T-cell (primary cell): Measurements from ENCODE around the gene SLC39A11. TPM values are rescaled to one million over a fixed set of nuclear protein-coding genes. Genes with fewer than 3 reads are reported as not detected.

ENCODE experiments used
- ATAC-seq, 4 experiments: fragments of 200-7000 bp in 3 of 4; fragments of 150-1000 bp in 1 of 4; cut with Tn5 transposase; replicated peaks in 1 of 4; 1 replicate in 3 of 4; 2 replicates in 1 of 4; pipeline ENCODE4 v1.10.0; 2021; ENCODE audit warnings: moderate library complexity in 3 of 4, mild to moderate bottlenecking in 2 of 4, moderate number of reproducible peaks in 1 of 4
- CTCF ChIA-PET, 2 donors: fragments of 300-600 bp; sonication (Branson Sonifier 250); formaldehyde crosslinking; loops; one replicate each; lab custom pipeline; 2022; ENCODE audit warnings: antibody characterized with exemption in 2 of 2; lab: Charles Lee
- POLR2A ChIA-PET, 2 donors: fragments of 300-600 bp; sonication (Branson Sonifier 250); formaldehyde crosslinking; loops; one replicate each; lab custom pipeline; 2022; ENCODE audit warnings: antibody characterized with exemption in 2 of 2; lab: Charles Lee
- DNase-seq, 35 experiments: peaks; one replicate each; pipeline versions ENCODE4 v3.0.0 to v3.0.0-alpha.2; 2013 to 2023
- H3K27ac ChIP-seq: one replicate; pipeline ENCODE4 v1.5.1; 2013; ENCODE audit warnings: low read length
- H3K27me3 ChIP-seq, 2 experiments: replicated peaks in 1 of 2; 1 replicate in 1 of 2; 2 replicates in 1 of 2; pipeline versions ENCODE4 v1.6.1 to v1.7.0; 2013; ENCODE audit warnings: low read length in 1 of 2, mixed read lengths in 1 of 2; ENCODE audit not compliant: control insufficient read depth in 2 of 2, insufficient read depth in 2 of 2; ENCODE audit errors: extremely low read depth in 1 of 2
- H3K36me3 ChIP-seq, 2 donors: 1 replicate in 1 of 2; 2 replicates in 1 of 2; pipeline versions ENCODE4 v1.6.1 to v1.7.0; 2013; ENCODE audit warnings: low read length in 1 of 2; ENCODE audit not compliant: control insufficient read depth in 2 of 2, insufficient read depth in 1 of 2; ENCODE audit errors: extremely low read depth in 1 of 2
- H3K4me1 ChIP-seq, 2 experiments: 1 replicate in 1 of 2; 2 replicates in 1 of 2; pipeline versions ENCODE4 v1.6.1 to v1.7.0; 2013; ENCODE audit warnings: low read length in 2 of 2, mixed read lengths in 1 of 2; ENCODE audit not compliant: insufficient read depth in 2 of 2, control insufficient read depth in 1 of 2; ENCODE audit errors: extremely low read depth in 1 of 2
- H3K4me3 ChIP-seq, 2 donors: 1 replicate in 1 of 2; 2 replicates in 1 of 2; pipeline versions ENCODE4 v1.5.1 to v1.7.0; 2013; ENCODE audit warnings: mild to moderate bottlenecking in 2 of 2, low read length in 1 of 2, moderate library complexity in 1 of 2; ENCODE audit not compliant: control insufficient read depth in 1 of 2; ENCODE audit errors: extremely low read depth in 1 of 2
- H3K9me3 ChIP-seq: 2 replicates; pipeline ENCODE4 v1.7.0; 2013
- H3K27ac Mint-ChIP-seq, 2 donors: one replicate each; pipeline ENCODE4 v1.8.0; 2020 to 2021; ENCODE audit warnings: mild to moderate bottlenecking in 2 of 2, mixed read lengths in 2 of 2
- H3K27me3 Mint-ChIP-seq, 2 donors: one replicate each; pipeline ENCODE4 v1.8.0; 2021 to 2022; ENCODE audit warnings: mixed read lengths in 2 of 2
- H3K36me3 Mint-ChIP-seq: one replicate; pipeline ENCODE4 v1.8.0; 2021; ENCODE audit warnings: mixed read lengths
- H3K4me1 Mint-ChIP-seq, 3 donors: one replicate each; pipeline ENCODE4 v1.8.0; 2020 to 2022; ENCODE audit warnings: mixed read lengths in 3 of 3, mild to moderate bottlenecking in 1 of 3
- H3K4me3 Mint-ChIP-seq, 3 donors: one replicate each; pipeline ENCODE4 v1.8.0; 2020 to 2022; ENCODE audit warnings: mild to moderate bottlenecking in 3 of 3, mixed read lengths in 3 of 3, moderate library complexity in 3 of 3
- H3K9me3 Mint-ChIP-seq, 3 donors: one replicate each; pipeline ENCODE4 v1.8.0; 2020 to 2022; ENCODE audit warnings: mixed read lengths in 3 of 3
- WGBS: methylation state at CpG from one replicate; pipeline ENCODE4 v1.1.5; 2013; ENCODE audit warnings: missing lambda C conversion rate; ENCODE audit not compliant: insufficient coverage; 5-methylcytosine and 5-hydroxymethylcytosine counted together
- total RNA-seq, 35 experiments: library from RNA in 6 of 35; stranded (reverse) in 6 of 35; fragments of 120-200 nt in 1 of 35; gene quantifications; one replicate each; pipeline versions ENCODE4 v1.2.1 to v1.2.4 and lab custom pipeline; 2013 to 2026

Gene SLC39A11
- total RNA-seq, 5 donors from 2014 or later (not counting 1 experiment from before 2014, with no cell fraction given): 18.6 to 27.1 (median 23.4) TPM

GRCh38 chr17:72972263-72972951 lies 120.1 kb downstream of the SLC39A11 start:
- Mint-ChIP-seq H3K4me1 (peaks cover 0 to 16% (median 9%) of the 10 kb centered on the region in 3 donors), H3K36me3 (peaks cover 7% of the 10 kb centered on the region), H3K27ac (no peak overlapping the region), H3K4me3 (no peak overlapping the region), H3K27me3 (no peaks in the 10 kb centered on the region), H3K9me3 (no peaks in the 10 kb centered on the region)
- peaks cover 0 to 3% of the 10 kb centered on the region in 2 donors for H3K36me3 ChIP-seq
- ChIA-PET POLR2A (no interaction called here), CTCF (interaction anchor here in 1 of 2 donors (0.6 kb wide), 1 partner anchor 13 kb away, joined by 3 read pairs; no protein-coding TSS in a partner anchor)
- no peaks in the 10 kb centered on the region for H3K27me3 ChIP-seq
- DNase-seq (no peak), ATAC-seq (no peak)
- H3K27ac ChIP-seq: no peak overlapping the region
- H3K9me3 ChIP-seq: no peaks in the 10 kb centered on the region
- no peak overlapping the region for H3K4me3 ChIP-seq
- WGBS: 95% methylated on average over 3 of the region's 9 CpGs
- no peaks in the 10 kb centered on the region for H3K4me1 ChIP-seq

GRCh38 chr17:72971226-72971880 lies 121.1 kb downstream of the SLC39A11 start:
- H3K4me3 Mint-ChIP-seq: no peak overlapping the region
- H3K4me3 ChIP-seq: no peak overlapping the region
- ChIA-PET CTCF (no interaction called here), POLR2A (no interaction called here)
- no peaks in the 10 kb centered on the region for H3K27me3 ChIP-seq
- no peak overlapping the region for H3K27ac ChIP-seq
- peaks cover 0 to 16% (median 4%) of the 10 kb centered on the region in 3 donors for H3K4me1 Mint-ChIP-seq
- ATAC-seq (no peak), DNase-seq (no peak)
- no peaks in the 10 kb centered on the region for H3K9me3 ChIP-seq
- H3K9me3 Mint-ChIP-seq: no peaks in the 10 kb centered on the region
- H3K27ac Mint-ChIP-seq: no peak overlapping the region
- no peaks in the 10 kb centered on the region for H3K4me1 ChIP-seq
- 91% methylated on average over 6 of the region's 11 CpGs for WGBS
- H3K36me3 Mint-ChIP-seq: peaks cover 6% of the 10 kb centered on the region
- H3K27me3 Mint-ChIP-seq: no peaks in the 10 kb centered on the region
- H3K36me3 ChIP-seq: peaks cover 0 to 3% of the 10 kb centered on the region in 2 donors

- 94% methylated on average over 6 of the region's 10 CpGs for WGBS
Measured at GRCh38 chr17:72970797-72971196, 121.7 kb downstream of the SLC39A11 start.

GRCh38 chr17:72970246-72970645 lies 122.2 kb downstream of the SLC39A11 start:
- H3K36me3 Mint-ChIP-seq: peaks cover 5% of the 10 kb centered on the region
- H3K27me3 Mint-ChIP-seq: no peaks in the 10 kb centered on the region
- ChIA-PET CTCF (no interaction called here), POLR2A (no interaction called here)
- Histone ChIP-seq H3K27me3 (no peaks in the 10 kb centered on the region), H3K4me3 (no peak overlapping the region), H3K27ac (no peak overlapping the region), H3K36me3 (peaks cover 0 to 3% of the 10 kb centered on the region in 2 donors), H3K9me3 (no peaks in the 10 kb centered on the region), H3K4me1 (no peaks in the 10 kb centered on the region)
- DNase-seq (no peak), ATAC-seq (no peak)
- peaks cover 0 to 16% (median 4%) of the 10 kb centered on the region in 3 donors for H3K4me1 Mint-ChIP-seq
- no peak overlapping the region for H3K4me3 Mint-ChIP-seq
- 86% methylated on average over 1 of the region's 5 CpGs for WGBS
- H3K27ac Mint-ChIP-seq: no peak overlapping the region
- no peaks in the 10 kb centered on the region for H3K9me3 Mint-ChIP-seq

More at GRCh38 chr17:72970797-72971196, 121.7 kb downstream of the SLC39A11 start:
- no peak overlapping the region for H3K27ac ChIP-seq
- no peak overlapping the region for H3K4me3 ChIP-seq
- Mint-ChIP-seq H3K27me3 (no peaks in the 10 kb centered on the region), H3K4me1 (peaks cover 0 to 16% (median 4%) of the 10 kb centered on the region in 3 donors), H3K4me3 (no peak overlapping the region), H3K36me3 (peaks cover 3% of the 10 kb centered on the region), H3K9me3 (no peaks in the 10 kb centered on the region), H3K27ac (no peak overlapping the region)
- peaks cover 0 to 3% of the 10 kb centered on the region in 2 donors for H3K36me3 ChIP-seq
- DNase-seq: no peak
- H3K4me1 ChIP-seq: no peaks in the 10 kb centered on the region
- no peaks in the 10 kb centered on the region for H3K9me3 ChIP-seq
- no peak for ATAC-seq
- H3K27me3 ChIP-seq: no peaks in the 10 kb centered on the region
- ChIA-PET CTCF (no interaction called here), POLR2A (no interaction called here)

- no peak for ATAC-seq
- Histone ChIP-seq H3K9me3 (no peaks in the 10 kb centered on the region), H3K4me3 (no peak overlapping the region), H3K27ac (no peak overlapping the region), H3K36me3 (no peaks in the 10 kb centered on the region), H3K27me3 (no peaks in the 10 kb centered on the region), H3K4me1 (no peaks in the 10 kb centered on the region)
- Mint-ChIP-seq H3K4me3 (no peak overlapping the region), H3K4me1 (peaks cover 0 to 16% (median 4%) of the 10 kb centered on the region in 3 donors), H3K27me3 (no peaks in the 10 kb centered on the region), H3K36me3 (peaks cover 5% of the 10 kb centered on the region), H3K27ac (no peak overlapping the region), H3K9me3 (no peaks in the 10 kb centered on the region)
- no peak for DNase-seq
- WGBS: 100% methylated on average over 1 of the region's 5 CpGs
- POLR2A ChIA-PET: no interaction called here
- CTCF ChIA-PET: no interaction called here
Measured at GRCh38 chr17:72969293-72969906, 123.1 kb downstream of the SLC39A11 start.

GRCh38 chr17:72968798-72969197 lies 123.7 kb downstream of the SLC39A11 start:
- Histone ChIP-seq H3K27me3 (no peaks in the 10 kb centered on the region), H3K4me1 (no peaks in the 10 kb centered on the region), H3K4me3 (no peak overlapping the region), H3K36me3 (no peaks in the 10 kb centered on the region), H3K27ac (no peak overlapping the region), H3K9me3 (no peaks in the 10 kb centered on the region)
- CTCF ChIA-PET: no interaction called here
- no peak for ATAC-seq
- POLR2A ChIA-PET: no interaction called here
- H3K4me1 Mint-ChIP-seq: peaks cover 0 to 16% (median 4%) of the 10 kb centered on the region in 3 donors
- no peak overlapping the region for H3K27ac Mint-ChIP-seq
- H3K4me3 Mint-ChIP-seq: no peak overlapping the region
- H3K36me3 Mint-ChIP-seq: peaks cover 5% of the 10 kb centered on the region
- DNase-seq: no peak
- 96% methylated on average over 6 of the region's 9 CpGs for WGBS
- no peaks in the 10 kb centered on the region for H3K27me3 Mint-ChIP-seq
- H3K9me3 Mint-ChIP-seq: no peaks in the 10 kb centered on the region
